Stomach (tissue), 4 donors: Measurements from ENCODE around the gene MMAA.

Source experiments
- CTCF ChIP-seq, 7 experiments: fragments of 450-650 bp in 4 of 7; fragments of 200-600 bp in 3 of 7; sonication (generic) in 3 of 7; IDR thresholded peaks; one replicate each; pipeline ENCODE4 v1.5.1; 2016 to 2019; ENCODE audit warnings: antibody characterized with exemption in 7 of 7, control low read depth in 2 of 7, mild to moderate bottlenecking in 1 of 7
- EP300 ChIP-seq: sonication (generic); formaldehyde crosslinking; IDR thresholded peaks from one replicate; pipeline ENCODE4 v1.6.1; 2017; ENCODE audit warnings: antibody characterized with exemption

- TF ChIP-seq CTCF (IDR thresholded peaks at IDR 0.05) = no peak
- no peak for TF ChIP-seq EP300
Measured at GRCh38 chr4:145698507-145698906, 79.3 kb downstream of the MMAA start.
